Right ventricle myocardium inferior (tissue), 1 donor: ENCODE data around the gene SDHB. TPM values are rescaled to one million over a fixed set of nuclear protein-coding genes. Genes with fewer than 3 reads are reported as not detected.

Experiments
- ATAC-seq: fragments of 200-7000 bp; cut with Tn5 transposase; one replicate; pipeline ENCODE4 v1.9.1; 2020; ENCODE audit warnings: mild to moderate bottlenecking, moderate library complexity
- DNase-seq: peaks from one replicate; pipeline ENCODE4 v3.0.0; 2021; ENCODE audit errors: missing footprints
- intact Hi-C: fragments of 100-400 bp; cut with DNase I; formaldehyde crosslinking; loops from one replicate; pipeline ENCODE4 v1.11.0; 2022
- total RNA-seq: library from RNA; stranded (reverse); fragmentation: NEBNext Ultra II Directional; extraction: Animal tissue kit (Norgen Biotek cat#: 25700); gene quantifications from one replicate; pipeline ENCODE4 v1.2.1, GENCODE V29; 2021
- donor health status: DM: no; HTN: yes; CAD: no; lungs with severe emphysema.

The SDHB gene
- total RNA-seq, 1 donor from 2014 or later: 433 TPM

DNA sequence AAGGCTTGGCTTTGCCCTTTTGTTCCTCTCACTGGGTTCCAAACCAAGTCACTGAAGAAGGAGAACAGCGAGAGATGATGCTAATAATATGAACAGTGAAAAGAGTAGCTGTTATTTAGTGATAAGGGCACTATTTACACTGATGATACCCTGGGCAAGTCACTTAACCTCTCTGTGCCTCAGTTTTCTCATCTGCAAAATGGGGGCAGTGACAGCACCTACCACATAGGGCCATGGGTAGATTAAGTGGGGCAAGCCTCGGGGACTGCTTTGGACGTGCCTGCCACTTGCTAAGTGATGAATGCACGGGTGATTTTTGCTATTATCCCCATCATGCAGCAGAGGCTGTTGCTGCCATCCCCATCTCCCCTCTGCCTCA, 51.3 kb downstream of the SDHB start:
- intact Hi-C loops: no loop called here
- DNase-seq (no peak), ATAC-seq (no peak)

DNA sequence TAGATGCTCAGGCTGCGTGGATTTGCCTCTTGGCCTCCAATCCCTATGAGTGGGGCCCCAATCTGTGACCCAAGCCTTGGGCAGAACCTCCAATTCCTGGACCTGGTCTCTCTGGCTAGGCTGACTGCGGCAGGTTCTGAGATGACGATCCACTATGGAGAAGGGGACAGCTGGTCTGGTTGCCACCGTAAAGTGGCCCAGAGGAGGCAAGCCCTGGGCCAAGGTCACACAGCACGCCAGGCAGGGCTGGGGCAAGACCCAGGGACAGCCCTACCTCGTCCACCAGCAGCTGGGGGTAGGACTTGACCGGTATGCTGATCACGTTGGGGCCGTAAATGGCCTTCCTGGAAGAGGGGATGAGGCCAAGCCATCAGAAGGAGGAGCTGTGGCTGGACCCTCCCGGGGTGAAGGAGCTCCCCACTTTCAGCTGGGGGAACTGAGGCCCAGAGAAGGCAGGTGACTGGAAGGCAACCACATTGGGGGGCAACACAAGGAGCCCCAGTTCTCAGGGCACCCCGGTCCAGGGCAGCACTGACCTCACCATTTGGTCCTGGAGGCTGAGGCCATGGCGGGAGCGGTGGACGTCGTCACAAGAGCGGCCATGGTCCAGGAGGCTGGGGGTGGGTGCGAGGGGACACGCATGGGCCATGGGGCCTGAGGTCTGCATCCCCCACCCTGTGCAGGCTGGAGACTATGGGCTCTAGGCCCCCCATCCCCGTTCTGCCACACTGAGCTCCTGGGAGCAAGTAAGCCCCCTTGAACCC, 51.9 kb downstream of the SDHB start:
- no peak for ATAC-seq
- intact Hi-C loops: no loop called here
- DNase-seq: no peak

DNA sequence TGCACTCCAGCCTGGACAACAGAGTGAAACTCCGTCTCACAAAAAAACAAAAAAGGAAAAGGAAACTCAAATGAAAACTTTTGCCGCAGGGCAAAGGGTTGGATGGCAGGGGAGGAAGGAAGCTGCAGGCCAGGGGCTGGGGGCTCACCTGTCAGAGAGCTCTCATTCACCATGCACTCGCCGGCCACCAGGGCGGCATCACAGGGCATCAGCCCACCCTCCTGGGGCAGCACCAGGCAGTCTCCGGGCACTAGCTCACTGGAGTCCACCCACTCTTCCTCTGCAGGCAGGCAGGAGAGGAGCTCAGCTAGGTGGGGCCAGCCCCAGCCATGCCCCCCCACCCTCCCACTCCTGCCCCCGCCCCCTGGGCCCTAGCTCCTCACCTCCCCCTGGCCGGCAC, 54.0 kb downstream of the SDHB start:
- DNase-seq (no peak), ATAC-seq (no peak)
- intact Hi-C loops: no loop called here

DNA sequence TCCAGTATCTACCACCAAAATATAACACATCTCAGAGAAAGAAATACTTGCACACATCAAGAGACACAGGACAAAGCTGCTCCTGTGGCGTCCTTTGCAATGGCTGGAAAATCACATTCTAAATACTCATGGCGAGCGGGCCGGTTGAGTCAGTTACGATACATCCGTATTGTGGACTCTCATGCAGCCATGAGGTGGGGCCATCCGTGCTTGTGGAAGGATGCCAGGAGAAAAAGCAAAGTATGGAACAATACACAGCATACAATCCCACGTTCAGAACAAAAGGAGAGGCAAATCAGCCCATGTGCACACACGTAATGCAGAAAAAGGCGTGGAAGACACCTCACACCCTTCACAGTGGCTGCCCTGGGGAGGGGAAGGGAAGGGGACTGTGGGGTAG, 55.2 kb downstream of the SDHB start:
- ATAC-seq (no peak), DNase-seq (no peak)
- intact Hi-C loops: no loop called here

DNA sequence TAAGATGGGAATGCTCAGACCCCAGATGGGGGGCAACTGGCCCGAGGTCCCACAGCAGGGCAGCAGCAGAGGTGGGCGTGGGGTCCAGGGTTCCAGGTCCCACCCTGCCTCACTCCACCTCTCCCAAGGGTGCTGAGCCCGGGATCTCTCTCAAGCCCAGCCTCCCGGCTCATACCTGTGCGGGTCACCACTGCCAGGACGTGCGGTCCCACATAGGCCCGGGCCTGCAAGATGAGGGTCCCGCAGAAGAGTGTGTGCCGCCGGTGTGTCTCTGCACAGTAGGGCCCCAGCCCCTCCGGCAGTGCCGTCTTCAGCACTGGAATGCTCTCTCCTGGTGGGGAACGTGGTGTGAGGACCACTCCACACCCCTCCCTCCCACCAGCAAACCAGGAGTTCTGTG, 57.0 kb downstream of the SDHB start:
- intact Hi-C loops: no loop called here
- DNase-seq (no peak), ATAC-seq (no peak)

DNA sequence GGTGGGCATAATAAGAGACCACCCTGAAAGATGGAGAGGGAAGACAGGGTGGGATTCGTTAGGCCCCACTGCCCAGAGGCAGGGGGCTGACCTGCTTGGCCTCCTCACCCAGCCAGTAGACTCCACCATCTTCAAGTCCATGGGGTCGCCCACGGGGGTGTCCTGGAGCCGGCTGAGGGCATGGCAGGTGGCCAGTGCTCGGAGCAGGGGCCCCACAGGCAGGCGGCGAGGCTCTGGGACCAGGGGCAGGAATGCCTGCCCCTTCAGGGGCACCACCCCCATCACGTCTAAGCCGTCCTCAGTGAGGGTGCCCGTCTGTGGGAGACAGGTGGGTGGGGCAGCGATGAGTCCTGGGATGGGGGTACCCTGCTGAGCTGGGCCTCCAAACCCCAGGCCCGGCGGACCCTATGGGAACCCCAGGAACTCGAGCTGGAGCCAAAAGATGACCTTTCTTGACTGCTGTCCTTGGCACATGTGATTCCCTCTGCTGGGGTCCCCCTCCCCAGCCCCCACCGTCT, 60.3 kb downstream of the SDHB start:
- no peak for ATAC-seq
- intact Hi-C loops: no loop called here
- DNase-seq: no peak

DNA sequence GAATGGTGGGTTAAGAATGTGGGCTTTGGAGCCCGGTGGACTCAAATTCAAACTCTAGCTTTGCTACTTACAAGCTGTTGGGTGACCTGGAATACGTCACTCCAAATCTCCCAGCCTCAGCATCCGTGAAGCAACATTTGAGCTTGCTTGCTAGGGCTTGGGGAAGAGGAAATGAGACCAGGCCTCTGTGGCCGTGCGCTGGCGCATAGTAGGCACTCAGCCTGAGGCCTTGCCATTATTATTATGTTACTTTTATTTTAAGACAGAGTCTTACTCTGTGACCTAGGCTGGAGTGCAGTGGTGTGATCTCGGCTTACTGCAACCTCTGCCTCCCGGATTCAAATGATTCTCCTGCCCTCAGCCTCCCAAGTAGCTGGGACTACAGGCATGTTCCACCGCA, 61.2 kb downstream of the SDHB start:
- ATAC-seq (no peak), DNase-seq (no peak)
- intact Hi-C loops: no loop called here

DNA sequence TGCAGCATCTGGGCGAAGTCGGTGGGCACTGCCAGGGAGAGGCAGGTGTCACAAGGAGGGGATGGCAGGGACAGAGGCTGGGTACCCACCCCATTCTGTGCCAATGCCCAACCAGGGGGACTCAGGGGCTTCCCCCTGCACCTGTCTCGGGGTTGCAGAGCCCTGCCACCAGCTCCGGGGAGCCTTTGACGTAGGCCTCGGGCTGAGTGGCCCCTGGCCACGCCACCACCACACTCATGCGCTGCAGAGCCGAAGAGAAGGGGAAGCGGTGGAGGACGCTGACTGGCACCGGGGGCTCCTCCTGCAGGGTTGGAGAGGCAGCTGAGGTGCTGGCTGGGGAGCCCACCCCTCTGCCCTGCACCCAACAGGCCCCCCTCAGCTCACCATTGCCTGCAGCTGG, 61.7 kb downstream of the SDHB start:
- intact Hi-C loops: no loop called here
- DNase-seq (no peak), ATAC-seq (no peak)

DNA sequence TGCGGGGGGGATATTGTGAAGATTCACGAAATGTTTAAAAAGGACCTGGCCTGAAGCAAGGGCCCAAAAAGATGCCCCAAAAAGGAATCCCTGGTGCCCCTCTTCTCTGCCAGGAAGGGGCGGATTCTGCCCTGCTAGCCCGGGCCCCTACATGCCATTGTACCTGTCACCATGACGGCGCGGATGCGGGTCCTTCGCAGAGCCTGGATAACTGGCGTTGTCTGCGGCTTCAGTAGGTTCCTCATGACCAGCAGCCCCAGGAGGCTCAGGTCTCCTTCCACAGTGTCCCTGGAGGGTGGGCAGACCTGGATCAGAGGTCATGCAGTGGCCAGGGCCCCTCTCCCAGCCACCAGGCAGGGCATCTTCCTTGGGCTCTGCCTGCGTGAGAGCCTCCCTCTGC, 62.3 kb downstream of the SDHB start:
- intact Hi-C loops: no loop called here

DNA sequence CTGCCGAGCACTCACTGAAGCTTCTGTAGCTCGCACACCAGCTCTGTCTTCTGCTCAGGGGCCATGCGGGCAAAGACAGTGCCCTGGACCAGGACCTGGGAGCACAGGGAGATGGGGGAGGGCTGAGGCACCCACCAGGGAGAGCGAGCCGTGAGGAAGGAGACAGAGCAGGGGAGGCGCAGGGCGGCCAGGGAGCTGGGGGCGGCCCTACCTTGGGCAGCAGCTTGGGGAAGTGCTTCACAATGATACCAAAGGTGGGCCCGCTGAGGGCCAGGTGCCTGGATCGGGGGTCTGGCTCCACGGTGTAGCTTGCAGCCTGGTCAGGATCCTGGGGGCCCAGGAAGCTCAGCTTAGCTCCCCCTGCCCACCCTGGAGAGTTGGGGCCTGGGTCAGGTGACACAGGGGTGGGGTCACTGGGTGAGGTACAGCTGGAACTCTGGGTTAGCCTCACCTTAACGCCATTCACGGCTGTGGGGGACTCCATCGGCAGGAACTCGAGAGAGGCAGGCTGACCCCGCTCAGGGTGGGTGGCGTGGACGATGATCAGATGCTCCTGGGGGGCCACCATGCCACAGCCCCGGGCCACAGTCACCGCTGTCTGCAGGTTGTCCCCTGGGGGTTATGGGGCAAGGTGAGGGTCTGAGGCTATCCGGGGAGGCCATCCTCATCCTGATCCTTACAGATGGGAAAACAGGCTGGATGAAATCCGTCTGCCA, 64.0 kb downstream of the SDHB start:
- intact Hi-C loops: no loop called here
- ATAC-seq: no peak
- no peak for DNase-seq

More for the DNA sequence above, 62.3 kb downstream of the SDHB start:
- no peak for ATAC-seq
- DNase-seq: no peak

DNA sequence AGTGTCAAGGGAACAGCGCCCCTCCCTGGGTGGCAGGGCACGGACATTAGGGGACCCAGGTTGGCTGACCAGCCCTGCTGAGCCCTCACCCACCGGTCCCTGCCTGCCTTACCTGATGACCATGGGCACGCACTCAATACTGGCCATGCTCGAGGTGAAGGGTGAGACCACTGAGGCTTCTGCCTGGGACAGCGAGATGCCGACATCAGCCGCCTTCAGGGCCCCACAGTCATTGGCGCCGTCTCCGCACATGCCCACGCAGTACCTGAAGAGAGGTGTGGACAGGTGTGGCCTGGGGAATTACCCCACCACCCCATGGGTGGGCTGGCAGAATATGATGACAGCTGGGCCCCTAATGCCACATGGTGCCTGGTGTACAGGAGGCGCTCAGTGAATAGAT, 65.6 kb downstream of the SDHB start:
- ATAC-seq (no peak), DNase-seq (no peak)
- intact Hi-C loops: no loop called here

DNA sequence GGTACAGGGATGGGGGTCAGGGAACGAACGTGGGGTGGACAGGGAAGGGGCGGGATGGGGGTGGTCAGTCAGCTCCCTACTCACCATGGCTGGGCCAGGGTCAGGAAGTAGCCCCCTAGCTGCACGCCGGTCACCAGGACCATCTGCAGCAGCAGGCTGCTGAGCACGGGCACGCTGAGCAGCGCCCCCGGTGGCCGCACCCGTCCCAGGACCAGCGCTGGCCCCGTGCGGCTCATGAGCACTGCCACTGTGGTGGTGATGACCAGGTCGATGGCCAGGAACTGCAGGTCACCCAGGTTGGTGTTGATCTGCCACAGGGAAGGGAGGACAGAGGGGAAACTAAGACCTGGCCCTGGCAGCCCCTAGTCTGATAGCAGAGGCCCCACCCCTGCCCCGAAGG, 66.9 kb downstream of the SDHB start:
- intact Hi-C loops: no loop called here
- ATAC-seq: no peak
- no peak for DNase-seq

DNA sequence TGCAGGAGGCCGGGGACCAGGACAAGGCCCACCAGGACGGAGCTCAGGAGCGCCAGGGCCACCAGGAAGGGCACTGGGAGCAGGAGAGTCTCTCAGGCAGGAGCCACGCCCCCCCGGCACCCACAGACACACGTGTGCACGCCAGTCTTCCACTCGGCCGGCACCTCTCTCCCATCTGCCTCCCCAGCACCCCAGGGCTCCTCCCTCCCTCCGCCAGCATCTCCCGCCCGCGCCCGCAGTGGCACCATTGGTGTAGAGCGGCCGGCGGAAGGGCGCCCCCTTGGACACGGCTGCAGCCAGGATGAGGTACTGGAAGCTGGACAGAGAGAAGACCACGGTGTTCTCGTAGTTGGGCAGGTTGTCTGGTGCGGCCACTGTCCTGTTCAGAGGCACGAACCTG, 67.3 kb downstream of the SDHB start:
- DNase-seq (no peak), ATAC-seq (no peak)
- intact Hi-C loops: no loop called here

DNA sequence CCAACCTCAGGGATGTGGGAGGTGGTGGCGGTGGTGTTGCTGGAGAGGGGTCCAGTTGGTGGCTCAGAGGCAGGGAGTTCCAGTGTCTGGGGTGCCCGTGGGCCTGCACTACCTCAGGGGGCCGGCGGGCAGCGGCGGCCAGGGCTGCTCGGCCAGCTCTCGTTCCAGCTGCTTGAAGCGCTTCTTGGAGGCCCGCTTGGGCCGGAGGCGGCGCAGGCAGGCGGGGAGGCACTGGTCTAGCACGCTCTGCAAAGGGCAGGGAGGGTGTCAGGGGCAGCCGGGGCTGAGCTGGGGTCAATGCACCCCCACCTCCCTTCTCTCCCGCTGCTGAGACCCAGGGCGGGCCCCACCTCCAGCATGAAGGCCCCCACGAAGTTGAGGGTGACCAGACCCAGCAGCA, 67.7 kb downstream of the SDHB start:
- intact Hi-C loops: no loop called here
- no peak for ATAC-seq
- DNase-seq: no peak

DNA sequence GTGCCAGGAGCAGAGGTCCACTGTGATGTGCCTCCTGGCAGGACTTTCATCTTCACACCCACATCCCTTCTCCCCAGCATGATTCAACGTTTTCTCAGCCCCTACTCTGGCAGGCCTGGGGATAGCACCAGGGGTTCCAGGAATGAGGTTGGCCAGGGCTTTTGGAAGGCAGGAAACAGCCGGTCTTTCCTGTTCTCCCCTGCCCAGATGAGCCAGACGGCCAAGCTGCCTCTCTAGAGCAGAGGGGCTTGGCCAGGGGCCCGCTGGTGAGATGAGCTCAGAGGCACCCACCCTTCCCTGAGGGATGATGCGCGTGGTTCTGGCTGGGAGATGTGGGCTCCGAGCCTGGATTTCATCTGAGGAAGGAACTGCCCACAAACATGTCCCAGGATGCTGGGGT, 69.1 kb downstream of the SDHB start:
- intact Hi-C loops: no loop called here
- peak; percentile 73 for ATAC-seq

DNA sequence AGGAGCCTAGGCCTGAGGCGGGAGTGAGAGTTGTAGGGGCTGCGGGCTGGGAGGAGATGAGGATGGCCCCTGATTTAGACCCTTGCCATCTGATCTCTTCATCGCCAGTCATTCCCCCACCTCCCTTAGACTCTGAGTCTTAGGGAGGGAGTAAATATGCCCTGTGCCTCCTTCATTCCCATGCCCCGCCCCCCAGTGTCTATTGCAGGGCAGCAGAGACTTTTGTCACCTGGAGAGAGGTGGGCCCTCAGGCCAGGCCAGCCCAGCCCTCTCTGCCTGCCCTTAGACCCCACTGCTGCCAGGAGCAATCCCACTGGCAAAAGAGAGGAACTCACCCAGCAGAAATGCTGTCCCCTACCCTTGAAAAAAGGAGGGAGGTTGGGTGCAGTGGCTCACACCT, 70.2 kb downstream of the SDHB start:
- ATAC-seq (no peak), DNase-seq (no peak)
- intact Hi-C loops: no loop called here

More for the DNA sequence above, 69.1 kb downstream of the SDHB start:
- DNase-seq: peak; percentile 88

DNA sequence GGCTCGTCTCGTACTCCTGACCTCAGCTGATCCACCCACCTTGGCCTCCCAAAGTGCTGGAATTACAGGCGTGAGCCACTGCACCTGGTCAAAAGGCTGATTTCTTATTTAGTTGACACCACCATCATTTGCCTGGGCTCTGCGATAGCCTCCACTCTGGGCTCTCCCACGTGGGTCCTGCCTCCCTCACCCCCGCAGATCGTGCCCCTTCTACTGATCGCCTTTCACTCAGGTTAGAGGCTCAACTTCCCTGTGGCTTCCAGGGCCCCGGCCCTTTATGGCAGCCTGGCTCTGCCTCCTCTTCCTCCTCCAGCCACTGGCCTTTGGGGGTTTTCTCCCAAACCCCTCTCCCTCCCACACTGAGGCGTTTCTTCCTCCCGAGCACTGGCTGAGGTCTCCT, 70.9 kb downstream of the SDHB start:
- ATAC-seq (no peak), DNase-seq (no peak)
- intact Hi-C loops: no loop called here

DNA sequence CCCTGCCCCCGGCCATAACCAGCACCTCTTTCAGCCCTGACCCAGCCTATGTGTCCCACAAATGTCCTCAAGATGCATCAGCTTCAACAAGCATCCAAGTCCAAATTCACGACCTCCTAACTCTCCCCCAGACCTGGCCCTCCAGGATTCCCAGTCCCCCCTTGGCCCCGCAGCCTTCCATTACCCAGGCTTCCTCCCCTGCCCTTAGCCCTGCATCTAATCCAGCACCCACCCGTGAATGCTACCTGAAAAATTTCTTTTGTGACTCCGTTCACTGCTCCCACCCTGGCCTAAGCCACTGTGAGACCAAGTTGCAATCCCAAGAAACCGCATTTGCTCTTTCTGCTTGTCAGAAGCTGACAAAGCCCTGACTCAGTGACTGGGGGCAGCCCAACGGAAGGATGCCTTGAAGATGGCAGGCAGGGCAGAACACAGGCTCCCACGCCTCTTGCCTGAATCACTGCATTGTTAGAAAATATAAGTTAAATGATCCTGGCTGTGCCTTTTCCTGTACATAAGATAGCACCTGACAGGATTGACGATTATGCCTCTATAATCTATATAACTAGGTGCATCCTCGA, 72.5 kb downstream of the SDHB start:
- no peak for DNase-seq
- ATAC-seq: no peak
- intact Hi-C loops: no loop called here

DNA sequence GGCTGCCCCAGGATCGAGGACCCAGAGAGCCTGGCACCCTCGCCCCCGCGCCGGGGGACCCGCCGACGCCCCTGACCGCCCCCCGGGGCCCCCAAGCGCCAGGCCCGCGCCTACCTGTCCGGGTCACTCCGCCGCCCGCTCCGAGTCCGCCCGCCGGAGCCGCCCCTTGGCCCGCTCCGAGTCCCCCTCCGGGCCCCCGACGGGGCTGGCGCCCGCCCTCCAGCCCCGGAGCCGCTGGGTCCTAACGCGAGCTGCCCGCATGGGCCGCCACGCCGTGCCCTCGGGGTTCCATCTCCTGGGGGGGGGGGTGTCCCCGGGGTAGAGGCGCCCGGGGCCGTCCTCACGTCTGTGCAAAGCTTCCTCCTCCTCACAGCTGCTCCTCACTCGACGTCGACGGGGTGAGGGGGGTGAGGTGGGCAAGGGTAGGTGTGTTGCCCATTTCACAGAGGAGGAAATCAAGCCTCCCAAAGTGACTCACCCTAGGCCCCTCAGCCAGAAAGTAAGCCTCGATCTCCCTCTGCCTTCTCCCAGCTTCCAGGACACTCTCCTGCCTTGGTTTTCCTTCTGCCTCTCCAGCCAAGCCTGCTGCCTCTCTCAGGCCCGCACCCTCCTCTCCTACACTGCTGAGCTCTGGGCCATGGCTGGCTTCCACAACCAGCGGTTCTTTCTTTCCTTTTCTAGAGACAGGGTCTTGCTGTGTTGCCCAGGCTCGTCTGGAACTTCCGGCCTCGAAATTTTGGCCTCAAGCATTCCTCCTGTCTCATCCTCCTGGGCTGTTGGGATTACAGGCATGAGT, 73.2 kb downstream of the SDHB start, which contains the start of gene MFAP2:
MFAP2 (minus strand) TSS at position 148 of the 796 bp plus-strand sequence. CDS start 2,347 bp downstream, outside the sequence.
- intact Hi-C loops: no loop called here
- ATAC-seq: no peak
- DNase-seq: no peak
